Measurements from ENCODE around the gene RRP36. TPM values are rescaled to one million over a fixed set of nuclear protein-coding genes. Genes with fewer than 3 reads are reported as not detected.

The RRP36 gene
- polyA plus RNA-seq, 1 of the 3 experiments (the other 2 are of a cell fraction) = 60.5 TPM

DNA sequence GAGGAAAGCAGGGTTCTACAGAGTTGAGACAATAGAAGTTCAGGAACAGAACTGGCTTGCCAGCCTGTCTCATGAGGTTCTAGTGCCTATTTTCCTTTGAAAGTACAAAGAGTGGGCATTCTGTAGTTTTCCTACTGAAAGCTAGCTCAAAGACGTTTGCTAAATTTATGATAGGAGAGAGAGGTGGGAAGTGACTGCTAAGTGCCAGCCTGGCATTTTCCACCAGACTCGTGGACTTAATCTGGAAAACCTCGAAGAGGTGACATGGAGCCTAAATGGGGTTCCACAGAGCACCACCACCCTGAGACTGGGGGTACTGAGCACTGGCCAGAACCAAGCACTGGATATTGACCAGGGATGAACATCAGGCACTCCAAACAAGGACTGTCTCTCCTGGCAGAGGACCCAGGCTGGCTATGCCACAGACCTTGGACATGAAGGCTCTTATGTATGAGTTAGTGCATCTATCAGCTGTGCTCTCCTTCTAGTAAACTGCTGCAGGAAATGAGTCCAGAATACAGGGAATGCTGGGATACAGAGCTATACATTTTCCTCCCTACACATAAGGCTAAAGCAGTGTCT is 49.6 kb upstream of the RRP36 start:
- Histone ChIP-seq H3F3A (replicated peaks; ENCODE audit: insufficient read depth) (peaks cover 10% of the 10 kb centered on the region), H3K36me3 (replicated peaks in 1 of 2; ENCODE audit: control insufficient read depth in 1 of 2, insufficient read depth in 2 of 2, low read length in 1 of 2) (peaks cover 5 to 16% of the 10 kb centered on the region in 2 experiments), H3K79me2 (ENCODE audit: insufficient read depth) (peaks cover 19% of the 10 kb centered on the region), H3K4me2 (no peak overlapping the region), H3K9ac (no peak overlapping the region), H3K4me1 (ENCODE audit: control insufficient read depth in 1 of 2, insufficient read depth in 2 of 2, low read depth in 1 of 2, low read length in 1 of 2) (peaks cover 0 to 9% of the 10 kb centered on the region in 2 experiments; a peak in 3 of 4 replicates), H3K27me3 (ENCODE audit: insufficient read depth) (no peaks in the 10 kb centered on the region), H4K20me1 (ENCODE audit: insufficient read depth) (no peaks in the 10 kb centered on the region), H3K27ac (ENCODE audit: low read depth in 2 of 2, low read length in 1 of 2) (peak overlapping the region in 1 of 2 experiments; percentile 44; a peak in 2 of 4 replicates), H3K9me2 (no peaks in the 10 kb centered on the region), H2AFZ (ENCODE audit: low read depth) (no peak overlapping the region), H3K4me3 (ENCODE audit: low read depth in 2 of 2, low read length in 1 of 2) (no peak overlapping the region), H3K9me3 (no peaks in the 10 kb centered on the region)
- 86% methylated on average over 3 of the region's 3 CpGs for WGBS (ENCODE audit: low lambda C conversion rate)
- CTCF ChIA-PET = interaction anchor here (1.4 kb wide), 1 partner anchor 8 kb away, joined by 4 read pairs; no protein-coding TSS in a partner anchor
- TF ChIP-seq RFX5 (IDR thresholded peaks at IDR 0.05; ENCODE audit: low read length) = no peak
- no peak for DNase-seq
- POLR2A ChIA-PET = no interaction called here

DNA sequence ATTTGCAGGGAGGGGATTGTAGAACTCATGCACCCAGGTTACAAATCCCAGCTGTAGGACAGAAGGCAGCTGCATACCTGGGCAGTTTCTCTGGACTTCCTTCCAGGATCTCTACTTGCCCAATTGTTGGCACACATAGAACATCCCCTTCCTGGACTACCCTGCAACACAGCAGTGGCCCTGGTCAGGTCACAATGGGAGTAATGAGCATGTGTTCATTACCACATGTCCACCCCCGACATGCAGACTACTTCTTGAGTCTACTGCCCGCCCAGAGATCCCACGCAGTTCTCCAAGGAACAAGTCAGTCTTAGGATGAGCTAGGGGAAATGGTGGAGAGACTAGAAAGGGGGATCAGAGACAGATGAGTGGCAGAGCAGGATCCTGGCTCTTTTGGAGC is 47.5 kb upstream of the RRP36 start:
- Histone ChIP-seq H3K4me1 (ENCODE audit: control insufficient read depth in 1 of 2, insufficient read depth in 2 of 2, low read depth in 1 of 2, low read length in 1 of 2) (peaks cover 4 to 9% of the 10 kb centered on the region in 2 experiments; a peak in 3 of 4 replicates), H3K4me3 (ENCODE audit: low read depth in 2 of 2, low read length in 1 of 2) (no peak overlapping the region), H3K9me3 (no peaks in the 10 kb centered on the region), H3F3A (replicated peaks; ENCODE audit: insufficient read depth) (peaks cover 14% of the 10 kb centered on the region), H3K27ac (ENCODE audit: low read depth in 2 of 2, low read length in 1 of 2) (no peak overlapping the region), H3K4me2 (no peak overlapping the region), H2AFZ (ENCODE audit: low read depth) (no peak overlapping the region), H4K20me1 (ENCODE audit: insufficient read depth) (no peaks in the 10 kb centered on the region), H3K79me2 (ENCODE audit: insufficient read depth) (peaks cover 39% of the 10 kb centered on the region), H3K36me3 (replicated peaks in 1 of 2; ENCODE audit: control insufficient read depth in 1 of 2, insufficient read depth in 2 of 2, low read length in 1 of 2) (peaks cover 5 to 8% of the 10 kb centered on the region in 2 experiments), H3K9ac (no peak overlapping the region), H3K27me3 (ENCODE audit: insufficient read depth) (no peaks in the 10 kb centered on the region), H3K9me2 (no peaks in the 10 kb centered on the region)
- CTCF ChIA-PET = interaction anchor here (1.9 kb wide), 1 partner anchor 11 kb away, joined by 6 read pairs; no protein-coding TSS in a partner anchor
- TF ChIP-seq, protein P1, sequence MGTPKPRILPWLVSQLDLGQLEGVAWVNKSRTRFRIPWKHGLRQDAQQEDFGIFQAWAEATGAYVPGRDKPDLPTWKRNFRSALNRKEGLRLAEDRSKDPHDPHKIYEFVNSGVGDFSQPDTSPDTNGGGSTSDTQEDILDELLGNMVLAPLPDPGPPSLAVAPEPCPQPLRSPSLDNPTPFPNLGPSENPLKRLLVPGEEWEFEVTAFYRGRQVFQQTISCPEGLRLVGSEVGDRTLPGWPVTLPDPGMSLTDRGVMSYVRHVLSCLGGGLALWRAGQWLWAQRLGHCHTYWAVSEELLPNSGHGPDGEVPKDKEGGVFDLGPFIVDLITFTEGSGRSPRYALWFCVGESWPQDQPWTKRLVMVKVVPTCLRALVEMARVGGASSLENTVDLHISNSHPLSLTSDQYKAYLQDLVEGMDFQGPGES (IDR thresholded peaks at IDR 0.05; ENCODE audit: low read depth, low read length) = no peak
- TF ChIP-seq SIN3A (IDR thresholded peaks at IDR 0.05; ENCODE audit: borderline replicate concordance, low read depth, low read length) (no peak), GATA2 (CRISPR knock-in tag; IDR thresholded peaks at IDR 0.05) (no peak), SMC3 (IDR thresholded peaks at IDR 0.05; ENCODE audit: low read depth, low read length) (no peak), MEF2A (IDR thresholded peaks at IDR 0.05; ENCODE audit: borderline replicate concordance, low read depth) (no peak), GABPA (IDR thresholded peaks at IDR 0.05; ENCODE audit: low read depth) (no peak), RFX5 (IDR thresholded peaks at IDR 0.05; ENCODE audit: low read length) (no peak), TEAD4 (IDR thresholded peaks at IDR 0.05; ENCODE audit: borderline replicate concordance, insufficient read depth) (no peak), FOXM1 (IDR thresholded peaks at IDR 0.05; ENCODE audit: low read depth) (no peak), RAD21 (IDR thresholded peaks at IDR 0.05; ENCODE audit: low read length) (no peak), FOXJ3 (CRISPR knock-in tag; IDR thresholded peaks at IDR 0.05) (no peak), NRF1 (IDR thresholded peaks at IDR 0.05; ENCODE audit: low read depth, low read length) (no peak), RXRA (IDR thresholded peaks at IDR 0.05; ENCODE audit: borderline replicate concordance, low read depth) (no peak), EZH2phosphoT487 (IDR thresholded peaks at IDR 0.05; ENCODE audit: borderline replicate concordance, low read depth) (no peak)
- TF ChIP-seq, protein P2, sequence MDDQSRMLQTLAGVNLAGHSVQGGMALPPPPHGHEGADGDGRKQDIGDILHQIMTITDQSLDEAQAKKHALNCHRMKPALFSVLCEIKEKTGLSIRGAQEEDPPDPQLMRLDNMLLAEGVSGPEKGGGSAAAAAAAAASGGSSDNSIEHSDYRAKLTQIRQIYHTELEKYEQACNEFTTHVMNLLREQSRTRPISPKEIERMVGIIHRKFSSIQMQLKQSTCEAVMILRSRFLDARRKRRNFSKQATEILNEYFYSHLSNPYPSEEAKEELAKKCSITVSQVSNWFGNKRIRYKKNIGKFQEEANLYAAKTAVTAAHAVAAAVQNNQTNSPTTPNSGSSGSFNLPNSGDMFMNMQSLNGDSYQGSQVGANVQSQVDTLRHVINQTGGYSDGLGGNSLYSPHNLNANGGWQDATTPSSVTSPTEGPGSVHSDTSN (IDR thresholded peaks at IDR 0.05) = no peak
- TF ChIP-seq, protein P3, sequence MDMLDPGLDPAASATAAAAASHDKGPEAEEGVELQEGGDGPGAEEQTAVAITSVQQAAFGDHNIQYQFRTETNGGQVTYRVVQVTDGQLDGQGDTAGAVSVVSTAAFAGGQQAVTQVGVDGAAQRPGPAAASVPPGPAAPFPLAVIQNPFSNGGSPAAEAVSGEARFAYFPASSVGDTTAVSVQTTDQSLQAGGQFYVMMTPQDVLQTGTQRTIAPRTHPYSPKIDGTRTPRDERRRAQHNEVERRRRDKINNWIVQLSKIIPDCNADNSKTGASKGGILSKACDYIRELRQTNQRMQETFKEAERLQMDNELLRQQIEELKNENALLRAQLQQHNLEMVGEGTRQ (IDR thresholded peaks at IDR 0.05; ENCODE audit: borderline replicate concordance, low read depth, low read length) = no peak
- TF ChIP-seq, protein P4, sequence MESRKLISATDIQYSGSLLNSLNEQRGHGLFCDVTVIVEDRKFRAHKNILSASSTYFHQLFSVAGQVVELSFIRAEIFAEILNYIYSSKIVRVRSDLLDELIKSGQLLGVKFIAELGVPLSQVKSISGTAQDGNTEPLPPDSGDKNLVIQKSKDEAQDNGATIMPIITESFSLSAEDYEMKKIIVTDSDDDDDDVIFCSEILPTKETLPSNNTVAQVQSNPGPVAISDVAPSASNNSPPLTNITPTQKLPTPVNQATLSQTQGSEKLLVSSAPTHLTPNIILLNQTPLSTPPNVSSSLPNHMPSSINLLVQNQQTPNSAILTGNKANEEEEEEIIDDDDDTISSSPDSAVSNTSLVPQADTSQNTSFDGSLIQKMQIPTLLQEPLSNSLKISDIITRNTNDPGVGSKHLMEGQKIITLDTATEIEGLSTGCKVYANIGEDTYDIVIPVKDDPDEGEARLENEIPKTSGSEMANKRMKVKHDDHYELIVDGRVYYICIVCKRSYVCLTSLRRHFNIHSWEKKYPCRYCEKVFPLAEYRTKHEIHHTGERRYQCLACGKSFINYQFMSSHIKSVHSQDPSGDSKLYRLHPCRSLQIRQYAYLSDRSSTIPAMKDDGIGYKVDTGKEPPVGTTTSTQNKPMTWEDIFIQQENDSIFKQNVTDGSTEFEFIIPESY (IDR thresholded peaks at IDR 0.05; ENCODE audit: borderline replicate concordance, low read depth) = no peak
- TF ChIP-seq, protein P5, sequence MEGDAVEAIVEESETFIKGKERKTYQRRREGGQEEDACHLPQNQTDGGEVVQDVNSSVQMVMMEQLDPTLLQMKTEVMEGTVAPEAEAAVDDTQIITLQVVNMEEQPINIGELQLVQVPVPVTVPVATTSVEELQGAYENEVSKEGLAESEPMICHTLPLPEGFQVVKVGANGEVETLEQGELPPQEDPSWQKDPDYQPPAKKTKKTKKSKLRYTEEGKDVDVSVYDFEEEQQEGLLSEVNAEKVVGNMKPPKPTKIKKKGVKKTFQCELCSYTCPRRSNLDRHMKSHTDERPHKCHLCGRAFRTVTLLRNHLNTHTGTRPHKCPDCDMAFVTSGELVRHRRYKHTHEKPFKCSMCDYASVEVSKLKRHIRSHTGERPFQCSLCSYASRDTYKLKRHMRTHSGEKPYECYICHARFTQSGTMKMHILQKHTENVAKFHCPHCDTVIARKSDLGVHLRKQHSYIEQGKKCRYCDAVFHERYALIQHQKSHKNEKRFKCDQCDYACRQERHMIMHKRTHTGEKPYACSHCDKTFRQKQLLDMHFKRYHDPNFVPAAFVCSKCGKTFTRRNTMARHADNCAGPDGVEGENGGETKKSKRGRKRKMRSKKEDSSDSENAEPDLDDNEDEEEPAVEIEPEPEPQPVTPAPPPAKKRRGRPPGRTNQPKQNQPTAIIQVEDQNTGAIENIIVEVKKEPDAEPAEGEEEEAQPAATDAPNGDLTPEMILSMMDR (IDR thresholded peaks at IDR 0.05) = no peak
- WGBS (ENCODE audit: low lambda C conversion rate) = 97% methylated on average over 3 of the region's 3 CpGs
- DNase-seq = no peak
- POLR2A ChIA-PET = interaction anchor here (1.3 kb wide), 1 partner anchor 14 kb away, joined by 3 read pairs; the partner anchor contains the start of gene GNMT

Measured in SK-N-SH (cell line).